Endometrium (tissue), 2 donors: ENCODE data around the gene UCMA.
"Not testable (repeated sequence)": the region's sequence is repeated elsewhere in the genome, so short reads cannot be mapped to it uniquely, and the experiment has no call there.

Experiments used
- FAIRE-seq: peaks from 2 replicates; lab custom pipeline; 2012; peaks lifted over from hg19 to GRCh38; lab: Jason Lieb, UNC
- donor health status: control.
- donor health status: control.

UCMA gene

GRCh38 chr10:13234172-13234571 is at the start of gene UCMA:
Gene UCMA (minus strand): TSS chr10:13234374. CDS start chr10:13234258, 116 bp downstream.
- no peak for FAIRE-seq

- not testable (repeated sequence) for FAIRE-seq
Measured at GRCh38 chr10:13282348-13282747, 48.2 kb upstream of the UCMA start.

GRCh38 chr10:13276749-13277365 is 42.7 kb upstream of the UCMA start:
- no peak for FAIRE-seq

- not testable (repeated sequence) for FAIRE-seq
Measured at GRCh38 chr10:13276146-13276545, 42.0 kb upstream of the UCMA start.

- FAIRE-seq: no peak
Measured at GRCh38 chr10:13272164-13272571, 38.0 kb upstream of the UCMA start.

- FAIRE-seq: no peak
Measured at GRCh38 chr10:13271552-13272163, 37.5 kb upstream of the UCMA start.

- no peak for FAIRE-seq
Measured at GRCh38 chr10:13270877-13271551, 36.8 kb upstream of the UCMA start.

- FAIRE-seq: no peak
Measured at GRCh38 chr10:13268841-13269240, 34.7 kb upstream of the UCMA start.

GRCh38 chr10:13268310-13268709 is 34.1 kb upstream of the UCMA start:
- no peak for FAIRE-seq

- FAIRE-seq: no peak
Measured at GRCh38 chr10:13263591-13263990, 29.4 kb upstream of the UCMA start.

GRCh38 chr10:13262433-13262832 is 28.3 kb upstream of the UCMA start:
- no peak for FAIRE-seq

GRCh38 chr10:13257621-13258140 is 23.5 kb upstream of the UCMA start:
- no peak for FAIRE-seq

- peak; percentile 61 for FAIRE-seq
Measured at GRCh38 chr10:13256627-13257026, 22.5 kb upstream of the UCMA start.

GRCh38 chr10:13253726-13254125 is 19.6 kb upstream of the UCMA start:
- FAIRE-seq: no peak

- FAIRE-seq: no peak
Measured at GRCh38 chr10:13247784-13248183, 13.6 kb upstream of the UCMA start.

- FAIRE-seq: no peak
Measured at GRCh38 chr10:13247246-13247645, 13.1 kb upstream of the UCMA start.

- FAIRE-seq: not testable (repeated sequence)
Measured at GRCh38 chr10:13242260-13242659, 8.1 kb upstream of the UCMA start.

GRCh38 chr10:13241613-13242012 is 7.4 kb upstream of the UCMA start:
- FAIRE-seq: no peak

- FAIRE-seq: no peak
Measured at GRCh38 chr10:13239923-13240322, 5.7 kb upstream of the UCMA start.

- no peak for FAIRE-seq
Measured at GRCh38 chr10:13238271-13239077, 4.3 kb upstream of the UCMA start.

- no peak for FAIRE-seq
Measured at GRCh38 chr10:13236638-13237037, 2.5 kb upstream of the UCMA start.

- not testable (repeated sequence) for FAIRE-seq
Measured at GRCh38 chr10:13234736-13235135, 562 bp upstream of the UCMA start.
